ENCODE results near the gene WDR90.

DNA sequence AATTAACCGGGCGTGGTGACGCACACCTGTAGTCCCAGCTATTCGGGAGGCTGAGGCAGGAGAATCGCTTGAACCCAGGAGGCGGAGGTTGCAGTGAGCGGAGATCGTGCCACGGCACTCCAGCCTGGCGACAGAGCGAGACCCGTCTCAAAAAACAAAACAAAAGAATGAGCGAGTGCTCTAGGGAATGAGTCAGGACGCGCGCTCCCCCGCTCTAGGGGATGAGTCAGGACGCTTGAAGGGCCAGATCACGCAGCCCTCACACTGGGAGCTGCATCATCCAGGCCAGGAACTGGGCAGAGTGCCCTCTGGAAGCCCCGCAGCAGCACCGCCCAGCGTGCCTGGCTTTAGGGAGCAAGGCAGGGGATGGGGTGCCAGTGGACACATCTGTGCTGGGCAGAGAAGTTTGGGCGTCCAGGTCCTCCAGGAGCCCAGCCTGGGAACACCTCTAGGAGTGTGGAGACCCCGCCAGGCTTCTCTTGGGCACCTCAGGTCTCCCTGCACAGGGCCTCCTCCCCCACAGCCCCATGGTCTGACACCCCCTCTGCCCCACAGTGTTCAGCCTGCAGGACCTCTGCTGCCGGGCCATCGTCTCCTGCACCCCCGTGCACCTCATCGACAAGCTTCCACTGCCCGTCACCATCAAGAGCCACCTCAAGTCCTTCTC is 22.2 kb upstream of the WDR90 start:
- TF ChIP-seq CTCF (IDR thresholded peaks at IDR 0.05; ENCODE audit: low read depth, low read length) = no peak
- TF ChIP-seq, protein P1, sequence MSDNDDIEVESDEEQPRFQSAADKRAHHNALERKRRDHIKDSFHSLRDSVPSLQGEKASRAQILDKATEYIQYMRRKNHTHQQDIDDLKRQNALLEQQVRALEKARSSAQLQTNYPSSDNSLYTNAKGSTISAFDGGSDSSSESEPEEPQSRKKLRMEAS (IDR thresholded peaks at IDR 0.05; ENCODE audit: low read depth, low read length) = no peak
- TF ChIP-seq POLR2A (IDR thresholded peaks at IDR 0.05; ENCODE audit: extremely low read depth, insufficient read length) = no peak
- no peak for TF ChIP-seq MYC (IDR thresholded peaks at IDR 0.05; ENCODE audit: low read depth, low read length)

Measured in NB4 (cell line).